ENCODE results near the gene RPS17. TPM values are rescaled to one million over a fixed set of nuclear protein-coding genes. Genes with fewer than 3 reads are reported as not detected.

The RPS17 gene
- total RNA-seq, 1 donor from 2014 or later = 1,663 TPM

DNA sequence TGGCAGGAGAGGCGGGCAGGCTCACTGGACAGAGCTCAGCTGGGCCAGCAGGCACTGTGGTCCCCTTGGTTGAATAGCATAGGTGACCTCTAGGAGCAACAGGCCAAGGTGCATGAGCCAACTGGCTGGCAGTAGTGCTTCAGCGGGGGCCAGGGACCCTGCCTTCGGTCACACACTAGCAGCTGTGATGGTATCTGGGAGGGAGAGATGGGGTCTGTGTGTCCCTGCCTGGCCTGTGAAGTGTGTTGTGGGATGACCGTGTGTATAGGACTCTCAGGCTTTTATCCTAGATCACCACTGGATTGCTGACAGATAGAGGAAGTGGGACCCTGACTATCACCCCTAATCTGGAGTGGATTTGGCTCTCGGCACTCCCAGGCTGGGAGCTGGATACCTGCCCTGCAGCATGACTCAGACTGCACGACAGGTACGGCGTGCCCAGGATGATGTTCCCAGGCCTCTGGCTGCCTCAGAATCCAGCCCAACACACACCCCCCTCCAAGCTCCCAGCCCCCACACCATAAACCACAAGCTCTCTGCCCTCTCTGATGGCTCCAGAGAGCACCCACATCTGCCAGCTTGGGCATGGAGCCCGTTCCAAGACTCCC, 7.8 kb downstream of the RPS17 start:
- H3K9me3 ChIP-seq (ENCODE audit: insufficient read depth, low read depth, low read length) = no peaks in the 10 kb centered on the region
- peaks cover 26% of the 10 kb centered on the region for H3K36me3 ChIP-seq (ENCODE audit: insufficient read depth, low read length)
- H3K4me2 ChIP-seq (ENCODE audit: low read length) = no peak overlapping the region
- TF ChIP-seq, protein P1, sequence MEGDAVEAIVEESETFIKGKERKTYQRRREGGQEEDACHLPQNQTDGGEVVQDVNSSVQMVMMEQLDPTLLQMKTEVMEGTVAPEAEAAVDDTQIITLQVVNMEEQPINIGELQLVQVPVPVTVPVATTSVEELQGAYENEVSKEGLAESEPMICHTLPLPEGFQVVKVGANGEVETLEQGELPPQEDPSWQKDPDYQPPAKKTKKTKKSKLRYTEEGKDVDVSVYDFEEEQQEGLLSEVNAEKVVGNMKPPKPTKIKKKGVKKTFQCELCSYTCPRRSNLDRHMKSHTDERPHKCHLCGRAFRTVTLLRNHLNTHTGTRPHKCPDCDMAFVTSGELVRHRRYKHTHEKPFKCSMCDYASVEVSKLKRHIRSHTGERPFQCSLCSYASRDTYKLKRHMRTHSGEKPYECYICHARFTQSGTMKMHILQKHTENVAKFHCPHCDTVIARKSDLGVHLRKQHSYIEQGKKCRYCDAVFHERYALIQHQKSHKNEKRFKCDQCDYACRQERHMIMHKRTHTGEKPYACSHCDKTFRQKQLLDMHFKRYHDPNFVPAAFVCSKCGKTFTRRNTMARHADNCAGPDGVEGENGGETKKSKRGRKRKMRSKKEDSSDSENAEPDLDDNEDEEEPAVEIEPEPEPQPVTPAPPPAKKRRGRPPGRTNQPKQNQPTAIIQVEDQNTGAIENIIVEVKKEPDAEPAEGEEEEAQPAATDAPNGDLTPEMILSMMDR (IDR thresholded peaks at IDR 0.05; ENCODE audit: insufficient read depth, low read depth, low read length) = no peak
- no peak for TF ChIP-seq EZH2 (IDR thresholded peaks at IDR 0.05; ENCODE audit: insufficient read depth, low read length)
- no peaks in the 10 kb centered on the region for H3K27me3 ChIP-seq (ENCODE audit: insufficient read depth, low read length)
- no peaks in the 10 kb centered on the region for H3K9me3 Mint-ChIP-seq (ENCODE audit: unreplicated experiment)
- H4K20me1 ChIP-seq (ENCODE audit: insufficient read depth, low read length) = peaks cover 35% of the 10 kb centered on the region
- H3K79me2 ChIP-seq (ENCODE audit: insufficient read depth, low read length) = peaks cover 20% of the 10 kb centered on the region
- no peak overlapping the region for H3K4me3 ChIP-seq (ENCODE audit: insufficient read depth, low read depth, low read length)
- H3K4me3 Mint-ChIP-seq (ENCODE audit: unreplicated experiment) = no peak overlapping the region
- no peak for DNase-seq (ENCODE audit: low read depth)
- peaks cover 26% of the 10 kb centered on the region for H3K36me3 Mint-ChIP-seq (ENCODE audit: low read depth, unreplicated experiment)
- H3K4me1 Mint-ChIP-seq (ENCODE audit: low read depth, unreplicated experiment) = peaks cover 18% of the 10 kb centered on the region
- FAIRE-seq = no peak
- H3K27me3 Mint-ChIP-seq (ENCODE audit: low read depth, unreplicated experiment) = no peaks in the 10 kb centered on the region
- peaks cover 4% of the 10 kb centered on the region for H3K4me1 ChIP-seq (ENCODE audit: insufficient read depth, low read length)
- H3K27ac Mint-ChIP-seq (ENCODE audit: unreplicated experiment) = no peak overlapping the region
- H3K27ac ChIP-seq (ENCODE audit: low read depth, low read length) = no peak overlapping the region
- no peak overlapping the region for H3K9ac ChIP-seq (ENCODE audit: low read length)
- no peak overlapping the region for H2AFZ ChIP-seq (ENCODE audit: low read depth, low read length)

DNA sequence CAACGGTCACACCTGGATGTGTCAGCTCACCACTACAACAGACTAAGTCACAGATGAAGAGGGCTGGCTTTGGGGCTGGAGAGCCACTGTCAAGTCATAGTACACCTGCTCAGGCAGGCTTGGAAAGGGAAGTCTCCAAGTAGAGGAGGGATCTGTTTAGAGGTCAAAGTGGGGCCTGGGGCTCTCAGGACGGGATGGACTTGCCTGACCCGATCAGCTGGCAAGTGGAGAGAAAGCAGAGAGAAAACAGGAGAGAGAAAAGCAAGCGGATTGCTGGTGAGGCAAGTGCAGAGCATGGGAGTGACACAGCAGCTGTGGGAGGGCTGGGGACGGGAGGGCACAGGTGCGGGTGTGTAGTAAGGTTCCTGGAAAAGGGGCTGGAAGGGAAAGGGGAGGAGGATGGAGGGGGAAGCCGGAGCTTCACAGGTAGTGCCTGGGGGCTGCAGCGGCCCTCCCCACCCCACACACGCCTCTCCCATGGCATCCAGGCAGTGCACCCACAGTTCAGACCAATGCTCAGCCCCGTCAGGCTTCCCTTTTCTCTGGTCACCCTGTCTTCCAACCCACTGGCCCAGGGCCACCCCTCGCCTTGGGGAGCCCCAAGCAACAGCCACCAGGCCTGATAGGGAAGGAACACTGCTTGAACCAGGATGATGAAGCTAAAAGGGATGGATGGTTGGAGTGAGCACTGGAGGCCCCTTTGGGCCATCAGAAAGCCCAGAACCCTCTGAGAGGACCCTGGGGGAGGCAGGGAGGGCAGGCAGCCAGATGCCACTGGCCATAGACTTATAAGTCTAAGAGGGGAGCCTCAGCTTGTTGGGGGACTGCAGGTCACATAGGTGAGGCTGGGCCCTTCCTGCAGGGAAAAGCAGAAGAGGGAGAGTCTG, 8.5 kb downstream of the RPS17 start:
- H3K9me3 Mint-ChIP-seq (ENCODE audit: unreplicated experiment) = no peaks in the 10 kb centered on the region
- peaks cover 12% of the 10 kb centered on the region for H3K79me2 ChIP-seq (ENCODE audit: insufficient read depth, low read length)
- no peak overlapping the region for H3K27ac ChIP-seq (ENCODE audit: low read depth, low read length)
- peaks cover 21% of the 10 kb centered on the region for H3K36me3 Mint-ChIP-seq (ENCODE audit: low read depth, unreplicated experiment)
- H3K4me3 Mint-ChIP-seq (ENCODE audit: unreplicated experiment) = peak overlapping the region; percentile 2
- DNase-seq (ENCODE audit: low read depth) = no peak
- H3K4me3 ChIP-seq (ENCODE audit: insufficient read depth, low read depth, low read length) = no peak overlapping the region
- H3K27ac Mint-ChIP-seq (ENCODE audit: unreplicated experiment) = peak overlapping the region; percentile 54
- H3K4me2 ChIP-seq (ENCODE audit: low read length) = no peak overlapping the region
- no peak overlapping the region for H2AFZ ChIP-seq (ENCODE audit: low read depth, low read length)
- H3K9ac ChIP-seq (ENCODE audit: low read length) = no peak overlapping the region
- TF ChIP-seq EZH2 (IDR thresholded peaks at IDR 0.05; ENCODE audit: insufficient read depth, low read length) = no peak
- TF ChIP-seq, protein P1 (IDR thresholded peaks at IDR 0.05; ENCODE audit: insufficient read depth, low read depth, low read length) = no peak
- peaks cover 28% of the 10 kb centered on the region for H4K20me1 ChIP-seq (ENCODE audit: insufficient read depth, low read length)
- H3K9me3 ChIP-seq (ENCODE audit: insufficient read depth, low read depth, low read length) = no peaks in the 10 kb centered on the region
- no peak for FAIRE-seq
- peaks cover 13% of the 10 kb centered on the region for H3K4me1 Mint-ChIP-seq (ENCODE audit: low read depth, unreplicated experiment)
- no peaks in the 10 kb centered on the region for H3K27me3 Mint-ChIP-seq (ENCODE audit: low read depth, unreplicated experiment)
- H3K4me1 ChIP-seq (ENCODE audit: insufficient read depth, low read length) = no peaks in the 10 kb centered on the region
- H3K36me3 ChIP-seq (ENCODE audit: insufficient read depth, low read length) = peaks cover 19% of the 10 kb centered on the region
- peaks cover 2% of the 10 kb centered on the region for H3K27me3 ChIP-seq (ENCODE audit: insufficient read depth, low read length)
